Hematopoietic multipotent progenitor cell treated with erythropoietin and hydrocortisone succinate and interleukin-3 and kit ligand, for 4 days (in vitro differentiated cells): ENCODE measurements around the gene CDH4.

Source experiments
- DNase-seq: peaks from one replicate; pipeline ENCODE4 v3.0.0-alpha.2; 2015

CDH4 gene

DNA sequence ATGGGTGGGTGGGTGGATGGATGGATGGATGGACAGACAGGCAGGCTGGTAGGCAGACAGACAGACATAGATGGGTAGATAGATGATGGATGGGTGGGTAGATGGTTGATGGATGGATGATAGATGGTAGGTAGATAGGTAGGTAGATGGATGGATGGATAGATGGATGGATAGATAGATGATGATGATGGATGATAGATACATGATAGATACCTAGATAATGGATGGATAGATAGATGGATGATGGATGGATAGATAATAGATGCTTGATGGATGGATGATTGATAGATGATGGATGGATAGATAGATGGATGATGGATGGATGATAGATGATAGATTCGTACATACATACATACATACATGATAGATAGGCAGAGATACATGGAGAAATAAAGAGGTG, 368.1 kb downstream of the CDH4 start:
- no peak for DNase-seq

DNA sequence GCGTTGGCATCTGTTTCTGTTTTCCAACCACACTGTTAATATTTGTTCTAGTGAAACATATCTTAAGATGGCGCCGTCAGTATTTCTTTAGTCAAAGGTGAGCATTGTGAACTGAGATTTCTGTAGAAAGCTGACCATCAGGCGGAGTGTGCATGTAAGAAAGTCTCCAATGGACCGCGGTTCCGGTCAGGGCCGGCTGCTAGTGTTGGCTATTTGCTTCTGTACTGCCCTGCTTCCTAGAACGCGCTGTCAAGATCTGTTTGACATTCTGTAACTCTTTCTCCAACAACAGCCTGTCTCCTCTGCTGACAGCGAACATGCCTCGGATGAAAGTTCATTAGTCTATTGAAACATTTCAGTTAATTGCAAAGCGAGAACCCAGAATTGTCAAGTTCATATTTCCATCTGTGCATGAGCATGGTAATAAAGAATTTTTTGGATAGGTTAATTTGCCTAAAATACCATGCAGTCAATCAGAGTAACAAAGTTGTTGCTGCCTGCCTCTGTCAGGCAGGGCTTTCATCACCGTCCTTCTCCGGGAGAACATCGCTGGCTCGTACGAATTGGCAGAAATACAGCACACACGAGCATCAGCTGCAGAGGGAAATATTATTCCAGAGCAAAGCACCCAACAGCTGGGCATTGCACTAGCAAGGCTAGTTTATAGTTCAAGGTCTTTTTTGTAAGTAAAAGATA, 369.1 kb downstream of the CDH4 start:
- DNase-seq = no peak

- DNase-seq = no peak
These were observed 369.8 kb downstream of the CDH4 start for GRCh38 chr20:61621852-61622251.

DNA sequence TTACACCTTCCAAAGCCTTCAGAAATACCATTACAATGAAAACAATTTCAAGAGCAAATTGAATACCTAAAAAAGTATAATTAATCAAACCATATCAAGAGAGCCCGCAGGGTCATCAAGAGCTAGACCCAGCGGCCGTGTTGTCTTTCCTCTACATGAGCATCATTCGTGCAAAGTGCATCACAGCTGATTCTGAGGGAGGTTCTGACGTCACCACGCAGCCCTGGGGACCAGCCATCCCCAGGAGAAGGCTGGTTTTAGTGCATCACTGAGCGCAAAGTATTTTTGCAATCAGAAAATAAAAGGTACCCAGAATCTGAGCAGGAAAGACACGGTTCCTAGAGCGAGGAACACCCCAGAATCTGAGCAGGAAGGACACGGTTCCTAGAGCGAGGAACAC, 371.4 kb downstream of the CDH4 start:
- DNase-seq = no peak

GRCh38 chr20:61625246-61625645, 373.2 kb downstream of the CDH4 start:
- DNase-seq = no peak

- no peak for DNase-seq
These were observed 374.4 kb downstream of the CDH4 start for GRCh38 chr20:61626412-61626811.

DNA sequence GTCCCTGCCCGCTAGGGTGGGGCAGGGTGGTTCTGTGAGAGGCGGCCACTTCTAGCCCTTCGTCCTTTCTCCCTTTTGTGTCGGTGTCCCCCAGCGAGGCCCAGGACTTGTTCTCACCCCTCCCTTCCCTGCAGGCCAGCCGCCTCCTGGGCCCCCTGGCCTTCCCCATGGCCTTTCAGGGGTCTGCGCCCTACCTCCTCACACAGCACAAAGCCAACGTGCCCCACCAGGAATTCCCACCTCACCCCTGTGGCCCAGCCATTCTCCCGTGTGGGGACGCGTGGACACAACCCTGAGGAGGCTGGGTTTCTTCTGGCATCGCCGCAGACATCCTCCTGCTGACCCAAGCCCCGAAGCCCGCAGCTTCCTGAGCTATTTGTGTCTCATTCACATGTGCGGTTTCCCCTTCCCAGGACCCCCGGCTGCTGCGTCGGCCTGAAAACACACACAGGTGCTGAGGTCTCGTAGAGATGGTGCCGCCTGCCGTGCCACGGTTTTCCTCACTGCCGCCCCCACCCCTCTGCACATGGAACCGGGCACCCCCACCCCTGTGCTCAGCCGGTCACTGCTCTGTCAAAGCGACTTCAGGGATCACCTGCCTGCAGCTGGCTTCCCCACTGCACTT, 375.8 kb downstream of the CDH4 start:
- DNase-seq = no peak

- no peak for DNase-seq
These were observed 376.4 kb downstream of the CDH4 start for GRCh38 chr20:61628480-61628879.

DNA sequence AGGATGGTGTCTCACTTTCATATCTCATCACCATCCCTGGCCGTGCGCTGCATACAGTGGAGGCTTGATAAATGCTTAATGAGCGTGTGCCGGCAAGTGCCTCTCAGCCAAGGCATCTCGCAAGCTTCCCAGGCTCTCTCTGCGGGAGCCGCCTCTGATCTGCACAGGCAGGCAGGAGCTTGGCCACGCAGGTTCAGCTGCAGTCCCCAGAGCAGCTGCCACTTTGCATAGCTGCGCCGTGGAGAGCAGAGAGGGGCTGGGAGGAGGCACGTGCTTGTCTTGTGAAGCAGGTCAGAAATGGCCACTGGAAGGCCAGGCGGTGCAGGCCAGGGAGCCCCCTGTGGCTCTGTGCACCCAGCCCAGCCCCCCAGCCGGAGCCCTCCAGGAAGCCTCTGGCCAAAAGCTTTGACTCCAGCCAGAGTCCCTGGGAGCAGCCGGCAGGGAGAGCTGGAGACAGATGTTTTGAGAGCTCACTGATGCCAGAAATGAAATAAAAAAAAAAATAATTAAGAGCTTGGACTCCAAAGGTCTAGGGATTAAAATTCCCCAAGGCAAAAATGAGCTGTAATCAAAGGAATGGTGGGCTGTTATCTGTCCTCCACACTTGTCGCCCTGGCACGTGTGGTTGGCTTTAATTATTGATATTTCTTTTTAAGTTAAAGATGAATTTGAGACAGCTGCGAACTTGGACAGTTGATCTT, 377.0 kb downstream of the CDH4 start:
- DNase-seq = no peak

GRCh38 chr20:61629602-61630390, 377.7 kb downstream of the CDH4 start:
- DNase-seq = no peak

- no peak for DNase-seq
These were observed 378.3 kb downstream of the CDH4 start for GRCh38 chr20:61630391-61630650.

DNA sequence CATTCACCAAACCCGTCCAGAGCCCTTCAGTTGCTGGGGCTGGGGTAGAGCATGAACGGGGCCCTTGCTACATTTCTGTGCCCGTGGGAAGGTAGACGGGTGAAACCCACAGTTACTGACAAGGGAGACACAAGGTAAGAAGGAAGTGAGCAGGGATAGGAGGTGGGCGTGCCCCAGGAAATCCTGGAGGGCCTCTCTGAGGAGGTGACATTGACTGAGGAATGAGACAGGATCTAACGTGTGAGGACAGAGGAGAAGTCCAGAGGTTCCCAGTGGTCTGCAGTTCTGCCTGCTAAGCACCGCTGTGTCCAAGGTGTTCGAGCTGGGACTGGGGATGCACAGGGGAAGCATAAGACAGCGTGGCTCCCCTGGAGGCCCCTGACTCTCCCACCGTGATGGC, 378.8 kb downstream of the CDH4 start:
- no peak for DNase-seq

DNA sequence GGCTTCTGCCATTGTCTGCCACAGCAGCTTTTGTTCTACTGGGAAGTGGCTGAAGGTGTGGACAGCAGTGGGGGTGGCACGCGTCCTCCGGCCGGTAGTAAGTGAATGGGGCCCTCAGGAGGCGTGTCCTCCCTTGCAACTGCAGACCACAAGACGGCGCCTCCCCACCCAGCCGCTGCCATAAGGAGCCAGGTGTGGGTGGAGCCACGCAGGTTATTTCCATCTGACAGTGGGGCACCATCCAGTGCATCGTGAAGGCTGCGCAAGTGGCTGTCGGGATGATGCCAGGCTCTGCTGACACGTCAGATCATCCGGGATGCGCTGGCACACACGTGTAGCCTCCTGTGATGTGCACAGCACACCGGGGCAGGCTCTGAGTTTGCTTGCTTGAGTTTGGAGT, 379.7 kb downstream of the CDH4 start:
- no peak for DNase-seq

GRCh38 chr20:61633004-61633403, 380.9 kb downstream of the CDH4 start:
- DNase-seq = no peak

GRCh38 chr20:61634376-61635145, 382.5 kb downstream of the CDH4 start:
- no peak for DNase-seq

DNA sequence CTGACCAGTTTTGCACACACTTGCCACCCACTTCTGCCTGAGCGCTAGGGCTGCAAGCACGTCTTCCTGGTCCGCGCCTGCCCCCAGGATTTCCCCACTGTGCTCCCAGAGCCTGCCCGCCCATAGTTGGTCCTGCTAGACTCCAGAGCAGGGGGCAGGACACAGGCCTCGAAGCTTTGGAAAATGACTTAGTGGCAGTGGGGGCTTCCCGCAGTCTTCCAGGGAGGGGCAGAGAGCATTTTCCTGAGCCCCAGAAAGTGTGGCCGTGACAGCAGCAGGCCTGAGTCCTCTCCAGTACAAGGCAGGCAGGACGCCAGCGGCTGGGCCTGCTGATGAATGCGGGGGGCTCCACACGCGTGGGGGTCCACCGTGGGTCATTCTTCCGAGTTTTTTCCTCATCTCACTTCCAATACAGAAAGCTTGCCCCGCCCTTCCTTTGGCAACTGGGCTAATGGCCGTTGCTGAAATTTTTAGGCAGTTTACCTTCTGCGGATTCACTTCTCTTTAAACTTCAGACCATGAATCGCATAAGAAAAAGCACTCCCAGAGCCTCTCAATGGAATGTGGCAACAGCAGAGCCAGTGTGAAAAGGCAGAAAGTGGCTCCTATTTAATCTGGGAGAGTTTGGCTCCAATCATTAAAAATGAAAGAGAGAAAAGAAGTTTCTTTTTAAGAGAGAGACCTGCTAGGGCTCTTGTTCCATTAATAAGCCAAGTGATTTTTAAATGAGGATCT, 383.8 kb downstream of the CDH4 start:
- DNase-seq = no peak

DNA sequence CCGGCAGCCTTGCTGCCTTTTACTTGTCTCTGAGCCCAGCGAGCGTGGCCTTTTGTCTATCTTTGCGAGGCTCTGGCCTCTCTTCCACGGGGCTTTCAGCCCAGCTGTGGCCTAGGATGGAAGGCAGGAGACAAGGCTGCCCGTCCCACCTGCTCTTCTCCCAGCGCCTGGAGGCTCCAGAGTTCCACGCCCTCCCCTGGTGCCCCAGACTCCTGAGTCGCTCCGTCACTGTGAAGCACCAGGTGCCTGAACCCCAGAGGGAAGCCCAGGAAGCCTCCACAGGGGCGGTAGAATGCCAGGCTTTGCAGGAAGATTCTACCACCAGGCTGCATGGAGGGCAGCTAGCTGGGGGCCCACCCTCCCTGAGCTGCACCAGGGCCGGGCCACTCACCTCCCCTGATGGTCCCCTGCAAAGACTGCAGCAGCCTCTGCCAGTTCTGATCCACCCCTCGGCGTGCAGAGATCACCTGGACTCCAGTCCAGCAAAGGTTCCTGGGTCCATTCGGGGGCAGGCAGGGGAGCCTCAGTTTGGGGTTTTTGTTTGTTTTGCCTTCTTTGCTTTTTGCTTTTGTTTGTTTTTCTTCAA, 384.6 kb downstream of the CDH4 start:
- DNase-seq = no peak

DNA sequence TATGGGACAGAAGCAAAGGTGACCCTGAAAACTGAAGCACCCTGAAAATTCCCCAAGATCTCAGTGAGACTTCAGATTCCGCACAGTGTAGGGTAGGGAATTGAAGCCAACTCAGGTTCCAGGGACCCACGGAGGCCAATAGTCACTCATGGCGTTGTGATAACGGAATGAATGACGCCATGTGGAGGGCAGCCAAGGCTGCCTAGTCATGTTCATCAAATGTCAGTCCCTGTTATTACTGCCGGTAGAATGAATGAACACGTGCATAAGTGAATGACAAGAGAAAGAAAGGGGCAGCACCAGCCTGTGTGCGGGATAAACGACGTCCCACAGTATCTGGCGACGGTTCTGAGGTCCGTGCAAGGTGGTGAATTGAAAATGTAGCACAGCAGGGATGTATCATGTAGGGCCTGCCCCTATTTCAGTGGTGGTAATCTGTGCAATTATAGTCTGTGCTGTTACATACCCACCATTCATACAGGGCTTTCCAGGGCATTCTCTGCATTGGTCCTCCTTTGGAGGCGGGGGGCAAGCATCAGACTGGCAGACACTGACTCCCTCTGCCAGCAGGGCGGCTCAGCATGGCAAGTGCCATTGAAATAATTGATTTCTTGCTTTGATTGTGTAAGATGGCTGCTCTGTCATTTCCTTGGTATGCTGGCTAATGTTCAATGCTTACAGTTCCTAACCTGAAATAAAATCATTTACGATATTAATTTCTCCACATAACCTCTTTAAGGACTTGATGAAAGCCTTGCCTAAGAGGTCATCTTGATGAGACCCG, 386.9 kb downstream of the CDH4 start:
- DNase-seq = no peak

DNA sequence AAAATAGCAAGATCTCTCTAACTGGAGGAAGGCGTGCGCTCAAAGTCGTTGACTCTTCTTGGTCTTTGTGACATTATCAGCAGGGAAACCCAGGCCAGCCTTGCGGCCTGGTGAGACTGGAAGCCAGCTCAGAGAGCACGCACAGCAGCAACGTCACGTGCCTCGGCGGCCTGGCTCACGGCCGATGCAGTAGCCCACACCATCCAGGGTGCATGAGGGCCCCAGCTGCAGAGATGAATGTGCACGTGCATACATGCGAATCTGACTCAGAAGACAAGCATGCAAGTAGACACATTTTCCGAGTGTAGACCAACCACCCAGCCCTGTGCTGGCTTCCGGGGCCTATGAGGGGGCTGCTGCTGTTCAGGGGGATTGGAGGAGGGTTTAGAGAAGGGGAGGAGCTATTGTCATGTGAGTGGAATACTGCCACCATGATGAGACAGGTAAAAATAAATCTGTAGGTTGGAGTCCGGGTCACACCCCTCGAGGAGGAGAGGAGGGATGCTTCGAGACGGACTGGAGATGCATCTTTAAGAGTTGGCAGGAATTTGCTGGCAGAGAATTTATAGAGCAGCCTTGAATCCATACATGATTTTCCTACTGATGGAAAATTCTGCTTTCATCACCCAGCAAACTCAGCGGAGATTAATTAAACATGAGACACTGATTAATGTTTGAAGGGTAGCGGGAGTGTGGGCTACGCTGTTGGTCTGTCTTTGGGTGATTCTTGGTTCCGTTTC, 388.2 kb downstream of the CDH4 start:
- DNase-seq = no peak

DNA sequence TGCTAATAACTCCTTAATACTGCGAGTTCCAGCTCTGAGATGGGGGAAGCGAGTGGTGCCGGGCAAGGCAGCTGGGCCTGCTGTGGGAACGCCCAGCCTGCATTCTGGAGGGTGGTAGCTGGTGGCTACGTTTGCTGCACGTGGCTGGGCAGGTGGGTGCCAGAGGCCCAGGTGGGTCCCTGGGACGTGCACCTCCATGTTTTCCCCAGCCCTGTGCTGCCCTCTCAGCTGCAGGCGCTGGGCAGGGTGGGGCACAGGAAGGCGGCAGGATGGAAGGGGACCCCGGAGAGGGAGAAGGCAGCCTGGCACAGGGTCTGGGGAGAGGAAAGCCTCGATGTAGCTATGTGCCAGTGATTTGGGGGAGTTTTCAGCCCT, 388.8 kb downstream of the CDH4 start:
- no peak for DNase-seq
